HG02970 (cell line): Measurements from ENCODE around the gene HADHA.

ENCODE experiments used
- ATAC-seq: cut with Tn5 transposase; IDR thresholded peaks from one replicate; pipeline ENCODE4 v1.9.1; 2021; ENCODE audit warnings: mild to moderate bottlenecking, moderate library complexity, moderate number of reproducible peaks; ENCODE audit not compliant: unreplicated experiment, low FRiP score

Gene HADHA

DNA sequence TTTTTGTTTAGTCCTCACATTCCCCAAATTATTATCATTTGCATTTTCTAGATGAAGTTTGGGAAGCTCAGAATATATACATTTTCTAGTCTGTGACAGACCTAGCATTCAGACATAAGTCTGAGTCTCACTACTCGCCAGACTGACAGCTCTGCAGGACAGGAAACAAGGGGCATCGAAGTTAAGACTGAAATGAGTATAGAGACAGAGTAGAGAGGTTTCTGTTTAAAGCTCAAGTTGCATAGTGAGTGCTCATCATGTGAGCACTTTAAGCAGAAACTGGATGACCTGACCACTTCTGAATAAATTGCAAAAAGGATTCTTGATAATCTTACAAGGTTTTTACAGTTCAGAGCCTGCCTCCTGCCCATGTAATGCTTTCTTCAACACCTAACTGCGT, 1.4 kb upstream of the HADHA start:
- ATAC-seq: no peak

DNA sequence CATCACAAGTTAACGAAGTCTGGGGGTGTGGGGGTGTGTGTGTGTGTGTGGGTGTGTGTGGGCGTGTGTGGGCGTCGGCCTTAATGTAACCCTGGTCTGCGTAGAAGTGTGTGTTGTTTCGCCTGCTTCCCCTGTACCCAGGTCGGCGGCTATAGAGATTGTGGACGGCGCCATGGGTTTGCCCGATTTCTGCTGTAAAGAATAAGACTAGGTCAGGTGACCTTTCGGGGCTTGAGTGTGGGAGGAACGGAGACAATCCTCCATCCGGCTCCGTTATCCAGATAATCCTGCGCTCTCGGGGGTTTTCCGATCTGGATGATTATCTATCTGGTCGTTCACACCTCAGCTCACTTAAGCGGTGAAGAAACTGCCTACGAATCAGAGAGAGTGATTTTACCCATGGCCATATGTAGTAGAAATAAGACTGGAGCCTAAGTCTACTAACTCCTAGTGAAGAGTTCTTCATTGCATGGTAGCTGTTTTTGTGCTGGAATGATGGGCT, 850 bp upstream of the HADHA start:
- ATAC-seq: peak; percentile 5

DNA sequence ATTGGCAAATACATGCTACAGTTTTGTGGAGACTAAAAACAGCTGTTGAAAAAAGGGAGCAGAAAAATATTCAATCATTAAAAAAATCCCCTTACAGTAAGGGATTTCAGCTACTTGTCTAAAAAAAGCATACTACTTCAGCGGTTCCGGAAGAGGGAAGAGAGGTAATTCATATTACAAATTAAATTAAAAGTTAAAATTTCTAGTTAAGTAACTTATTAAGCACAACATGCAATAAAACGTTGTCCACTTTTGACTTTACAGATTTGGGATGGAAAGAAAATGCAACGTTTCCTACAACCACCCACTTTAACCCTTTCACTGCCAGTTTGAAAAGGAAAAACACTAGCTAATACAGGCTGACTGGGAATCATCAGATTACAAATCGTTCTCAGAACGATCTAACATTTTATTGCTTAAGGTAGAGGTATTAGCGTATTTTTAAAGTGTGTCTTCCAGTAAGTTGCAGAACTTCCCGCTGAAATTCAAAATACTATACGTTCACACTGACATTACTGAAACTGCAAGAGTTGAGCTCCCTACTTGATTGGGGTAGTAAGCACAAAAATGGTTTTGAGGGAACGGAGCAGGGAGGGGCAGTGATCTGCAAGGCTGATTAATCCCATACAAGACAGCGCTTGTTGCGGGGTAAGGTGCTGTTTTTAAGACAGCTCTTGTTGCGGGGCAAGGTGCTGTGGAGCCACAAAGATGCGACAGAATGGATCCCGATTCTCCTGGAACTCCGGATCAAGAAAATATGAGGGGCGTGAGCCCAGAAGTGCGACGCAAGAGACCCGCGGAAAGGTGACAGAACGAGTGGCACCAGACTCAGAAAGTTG, 743 bp downstream of the HADHA start:
- no peak for ATAC-seq

DNA sequence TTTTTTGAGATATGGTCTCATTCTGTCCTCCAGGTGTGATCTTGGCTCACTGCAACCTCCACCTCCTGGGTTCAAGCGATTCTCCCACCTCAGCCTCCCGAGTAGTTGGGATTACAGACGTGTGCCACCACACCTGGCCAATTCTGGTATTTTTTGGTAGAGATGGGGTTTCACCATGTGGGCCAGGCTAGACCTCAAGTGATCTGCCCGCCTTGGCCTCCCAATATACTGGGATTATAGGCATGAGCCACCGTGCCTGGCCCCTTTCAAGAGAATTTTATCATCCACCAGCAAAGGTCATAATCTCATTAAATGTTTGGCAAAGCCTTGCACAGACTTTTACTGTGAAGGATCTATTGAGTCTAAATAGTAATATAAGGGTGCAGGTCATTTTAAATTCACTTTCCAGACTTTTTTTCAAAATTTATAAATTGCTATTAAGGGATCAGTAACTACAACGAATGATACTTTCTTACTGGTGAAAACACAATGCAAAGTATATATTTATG, 2.5 kb downstream of the HADHA start:
- ATAC-seq: no peak

DNA sequence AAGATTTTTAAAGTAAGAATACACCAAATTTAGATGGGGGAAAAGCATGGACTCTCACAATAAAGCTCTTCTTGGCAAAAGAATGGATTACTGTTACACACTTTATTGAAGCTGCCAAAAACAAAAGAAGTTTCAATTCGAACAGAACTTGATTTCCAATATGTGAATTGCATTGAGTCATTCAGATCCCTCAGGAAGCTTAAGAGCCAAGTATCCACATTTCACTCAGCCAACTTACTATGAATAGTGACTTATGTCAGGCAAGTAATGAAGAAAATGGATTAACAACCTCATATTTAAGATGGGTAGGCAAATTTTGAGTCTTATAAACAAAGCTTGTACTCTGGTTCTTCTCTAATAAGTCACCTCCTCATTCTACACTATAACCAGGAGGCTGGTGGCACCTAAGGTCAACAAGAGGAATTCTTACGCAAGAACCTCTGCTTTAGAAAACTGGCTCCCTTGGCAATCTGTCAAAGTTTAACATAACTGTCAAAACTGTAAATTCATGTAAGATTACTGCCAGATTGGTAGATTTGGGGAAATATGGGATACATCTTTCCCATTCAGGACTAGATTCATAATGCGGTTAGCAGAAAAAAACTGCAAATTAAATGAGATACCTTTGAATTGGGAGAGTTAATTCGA, 6.0 kb downstream of the HADHA start:
- no peak for ATAC-seq

DNA sequence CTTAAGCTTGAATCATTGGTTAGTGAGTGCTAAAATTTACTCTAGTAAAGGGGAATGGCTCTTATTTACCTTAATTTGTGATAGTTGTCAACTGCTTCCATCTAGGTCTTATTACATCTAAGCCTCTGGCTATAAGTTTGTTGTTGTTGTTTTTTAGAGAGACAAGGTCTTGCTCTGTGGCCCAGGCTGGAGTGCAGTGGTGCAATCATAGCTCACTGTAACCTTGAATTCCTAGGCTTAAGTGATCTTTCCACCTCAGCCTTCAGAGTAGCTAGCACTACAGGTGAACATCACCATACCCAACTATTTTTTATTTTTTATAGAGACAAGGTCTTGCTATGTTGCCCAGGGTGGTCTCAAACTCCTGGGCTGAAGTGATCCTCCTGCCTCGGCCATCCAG, 6.6 kb downstream of the HADHA start:
- ATAC-seq: no peak

DNA sequence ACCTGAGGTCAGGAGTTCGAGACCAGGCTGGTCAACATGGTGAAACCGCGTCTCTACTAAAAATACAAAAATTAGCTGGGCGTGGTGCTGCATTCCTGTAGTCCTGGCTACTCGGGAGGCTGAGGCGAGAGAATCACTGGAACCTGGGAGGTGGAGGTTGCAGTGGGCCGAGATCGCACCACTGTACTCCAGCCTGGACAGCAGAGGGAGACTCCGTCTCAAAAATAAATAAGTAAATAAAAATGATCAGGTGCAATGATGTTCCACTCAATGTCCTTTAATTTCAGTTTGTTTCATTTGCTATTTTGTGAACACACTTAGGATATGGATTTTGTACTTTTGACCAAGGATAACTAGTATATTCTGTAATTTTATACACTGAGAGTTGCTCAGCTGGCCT, 9.3 kb downstream of the HADHA start:
- ATAC-seq: no peak

DNA sequence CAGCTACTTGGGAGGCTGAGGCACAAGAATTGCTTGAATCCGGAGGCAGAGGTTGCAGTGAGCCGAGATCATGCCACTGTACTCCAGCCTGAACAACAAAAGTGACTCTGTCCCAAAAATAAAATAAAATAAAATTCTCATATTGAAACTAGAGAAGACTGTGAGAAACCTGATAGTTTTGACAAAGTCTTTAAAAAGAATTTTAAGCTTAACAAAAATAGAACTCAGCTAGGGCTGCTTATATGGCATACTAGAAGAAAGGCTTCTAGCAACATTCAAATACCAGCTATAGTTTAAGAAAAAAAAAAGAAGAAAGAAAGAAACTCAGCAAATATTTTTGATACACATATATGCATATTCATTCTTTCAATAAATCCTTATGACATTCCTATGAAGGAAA, 13.6 kb downstream of the HADHA start:
- no peak for ATAC-seq

DNA sequence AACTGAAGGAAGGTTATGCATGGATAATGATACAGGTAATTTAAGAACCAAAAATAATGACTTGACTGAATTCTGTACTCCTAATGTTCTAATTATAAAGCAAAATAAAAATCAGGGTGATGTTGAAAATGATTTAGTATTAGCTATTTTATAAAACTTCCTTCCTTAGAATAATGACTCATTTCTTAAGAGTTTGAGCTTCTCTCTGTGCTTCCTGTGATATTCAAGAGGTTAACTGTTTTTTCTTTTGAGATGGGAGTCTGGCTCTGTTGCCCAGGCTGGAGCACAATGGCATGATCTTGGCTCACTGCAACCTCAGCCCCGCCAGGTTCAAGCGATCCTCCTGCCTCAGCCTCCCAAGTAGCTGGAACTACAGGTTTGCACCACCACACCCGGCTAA, 14.8 kb downstream of the HADHA start:
- no peak for ATAC-seq

DNA sequence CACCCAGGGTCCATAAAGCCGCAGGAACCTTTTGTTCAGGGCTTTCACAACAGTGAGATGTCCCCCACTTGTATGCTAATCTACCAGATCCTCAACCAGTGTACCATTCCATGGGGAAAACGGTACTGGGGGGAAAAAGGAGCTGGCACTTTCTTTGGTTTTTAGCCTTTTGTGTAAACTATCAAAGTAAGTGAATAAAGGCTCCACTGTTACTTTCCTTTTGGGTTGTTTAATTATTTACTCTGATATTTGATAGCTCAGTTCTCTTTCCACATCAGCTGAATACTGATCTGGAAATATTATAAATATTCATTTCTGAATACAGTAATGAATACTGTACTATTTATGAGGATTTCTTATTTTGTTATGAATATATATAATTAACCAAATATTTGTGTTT, 20.3 kb downstream of the HADHA start:
- no peak for ATAC-seq

DNA sequence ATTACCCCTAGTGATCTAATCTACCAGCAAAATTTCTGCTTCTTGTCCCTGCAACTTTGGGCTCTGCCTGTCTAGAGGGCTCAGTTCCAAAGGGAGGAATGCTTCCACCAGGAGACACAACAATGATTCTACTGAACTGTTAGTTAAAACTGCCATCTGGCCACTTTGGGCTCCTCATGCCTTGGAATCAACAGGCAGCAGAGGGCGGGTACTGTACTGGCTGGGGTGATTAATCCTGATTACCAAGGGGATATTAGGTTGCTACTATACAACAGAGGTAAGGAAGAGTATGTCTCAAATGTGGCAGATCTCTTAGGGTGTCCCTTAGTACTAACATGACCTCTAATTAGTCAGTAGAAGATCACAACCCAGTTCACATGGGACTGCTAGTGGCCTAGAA, 21.4 kb downstream of the HADHA start:
- ATAC-seq: no peak

DNA sequence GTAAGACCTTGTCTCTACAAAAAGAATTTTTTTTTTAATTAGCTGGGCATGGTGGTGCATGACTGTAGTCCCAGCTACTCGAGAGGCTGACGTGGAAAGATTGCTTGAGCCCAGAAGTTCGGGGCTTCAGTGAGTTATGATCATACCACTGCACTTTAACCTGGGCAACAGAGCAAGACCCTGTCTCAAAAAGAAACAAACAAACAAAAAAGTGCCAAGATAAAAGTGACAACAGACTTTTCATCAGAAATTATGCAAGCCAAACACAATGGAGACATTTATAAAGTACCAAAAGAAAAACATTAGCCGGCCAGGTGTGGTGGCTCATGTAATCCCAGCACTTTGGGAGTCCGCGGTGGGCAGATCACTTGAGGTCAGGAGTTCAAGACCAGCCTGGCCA, 26.7 kb downstream of the HADHA start:
- ATAC-seq: no peak

DNA sequence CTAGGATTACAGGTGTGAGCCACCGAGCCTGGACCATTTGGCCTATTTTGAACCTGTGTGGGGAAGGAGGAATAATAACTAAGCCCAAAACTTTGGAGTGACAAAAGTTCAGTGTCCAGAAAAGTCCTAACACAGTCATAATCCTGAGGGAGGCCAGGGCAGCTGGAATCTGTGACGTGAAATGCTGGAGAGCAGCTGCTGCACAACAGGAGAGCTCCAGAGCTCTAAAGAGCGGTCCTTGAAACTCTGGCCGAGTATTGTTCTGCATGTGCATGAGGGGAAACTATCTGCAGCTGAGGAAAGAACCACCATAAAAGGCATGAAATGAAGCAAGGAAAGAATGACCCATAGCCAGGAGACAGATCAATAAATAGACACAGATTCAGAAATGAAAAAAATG, 27.8 kb downstream of the HADHA start:
- ATAC-seq: no peak

DNA sequence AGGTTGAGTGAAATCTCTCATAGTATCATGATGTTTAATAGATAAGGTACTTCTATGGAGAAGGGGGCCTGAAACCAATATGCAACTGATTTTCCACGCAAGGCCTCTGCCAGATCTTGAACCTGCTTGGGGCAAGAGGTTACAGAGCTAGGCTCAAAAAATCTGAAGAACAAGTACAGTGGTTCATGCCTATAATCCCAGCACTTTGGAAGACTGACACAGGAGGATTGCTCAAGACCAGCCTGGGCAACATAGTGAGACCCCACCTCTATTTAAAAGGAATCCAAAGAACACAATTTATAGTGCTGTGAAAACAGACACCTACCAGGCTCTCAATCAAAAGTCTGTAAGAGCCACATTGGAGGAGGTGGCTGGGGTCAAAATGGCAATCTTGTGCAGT, 28.6 kb downstream of the HADHA start:
- ATAC-seq: no peak

DNA sequence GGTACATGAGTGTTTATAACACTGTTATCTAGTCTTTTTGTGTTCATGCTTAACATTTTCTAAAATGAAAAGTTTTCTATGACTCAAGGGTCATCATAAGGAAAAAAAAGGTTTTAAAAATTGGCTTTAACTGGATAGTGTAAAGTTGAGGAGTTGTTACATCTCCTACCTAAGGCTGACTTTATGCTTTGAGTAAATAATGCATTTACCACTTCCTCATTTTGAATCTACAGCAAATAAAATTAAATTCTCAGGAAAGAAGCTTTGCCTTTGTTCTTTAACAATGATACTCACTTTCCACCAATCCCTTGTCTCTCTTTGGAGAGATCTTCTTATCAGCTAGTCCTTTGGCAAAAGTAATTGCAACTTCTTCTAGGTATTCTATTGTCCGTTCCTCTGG, 29.7 kb downstream of the HADHA start:
- ATAC-seq: no peak

DNA sequence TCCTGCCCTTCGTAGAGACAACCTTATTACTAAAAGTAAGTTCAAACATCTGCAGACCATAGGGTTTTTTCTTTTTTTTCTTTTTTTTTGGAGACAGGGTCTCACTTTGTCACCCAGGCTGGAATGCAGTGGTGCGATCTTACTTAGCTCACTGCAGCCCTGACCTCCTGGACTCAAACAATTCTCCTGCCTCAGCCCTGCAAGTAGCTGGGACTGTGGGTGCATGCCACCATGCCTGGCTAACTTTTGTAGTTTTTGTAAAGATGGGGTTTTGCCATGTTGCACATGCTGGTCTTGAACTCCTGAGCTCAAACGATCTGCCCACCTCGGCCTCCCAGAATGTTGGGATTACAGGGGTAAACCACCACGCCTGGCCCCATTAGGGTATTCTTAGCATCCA, 32.4 kb downstream of the HADHA start:
- no peak for ATAC-seq

DNA sequence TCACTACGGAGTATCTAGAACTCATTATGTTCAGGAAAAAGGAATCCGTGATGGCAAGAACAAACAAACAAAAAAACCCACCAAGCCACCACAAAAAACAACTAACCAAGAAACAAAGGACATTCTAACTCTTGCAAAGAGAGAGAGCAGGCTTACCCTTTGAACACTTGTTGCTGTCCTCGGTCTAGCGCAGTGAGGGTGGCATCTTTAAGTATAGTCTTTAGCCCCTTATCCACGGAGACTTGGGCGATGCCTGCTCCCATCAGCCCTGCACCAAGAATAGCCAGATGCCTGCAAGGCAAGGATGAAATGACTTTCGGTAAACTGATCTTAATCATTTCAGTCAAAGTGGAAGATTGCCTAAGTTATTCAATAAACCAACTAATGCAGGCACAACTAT, 40.5 kb downstream of the HADHA start:
- ATAC-seq: no peak

DNA sequence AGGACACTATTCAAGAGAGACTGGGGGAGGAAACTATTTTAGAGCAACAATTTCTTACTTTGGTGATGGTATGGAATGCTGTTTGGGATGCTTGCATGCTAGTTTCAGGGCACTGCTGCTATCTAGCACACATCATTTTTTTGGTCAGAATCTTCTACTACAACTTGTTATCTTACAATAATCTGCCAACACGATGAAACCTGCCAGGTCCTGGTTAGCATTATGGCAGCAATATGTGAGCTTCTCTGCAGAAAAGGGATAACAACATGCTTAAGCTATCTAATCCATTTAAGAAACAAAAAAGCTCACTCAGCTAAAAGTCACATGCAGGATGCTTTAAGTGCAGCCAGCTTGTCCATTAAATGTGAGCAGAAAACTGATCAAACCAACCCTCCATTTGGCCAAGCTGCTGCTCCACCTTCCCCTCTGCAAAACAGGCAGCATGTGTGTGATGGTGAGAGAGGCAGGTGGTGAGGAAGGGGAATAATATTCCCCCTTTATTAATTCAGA, 41.4 kb downstream of the HADHA start:
- no peak for ATAC-seq

DNA sequence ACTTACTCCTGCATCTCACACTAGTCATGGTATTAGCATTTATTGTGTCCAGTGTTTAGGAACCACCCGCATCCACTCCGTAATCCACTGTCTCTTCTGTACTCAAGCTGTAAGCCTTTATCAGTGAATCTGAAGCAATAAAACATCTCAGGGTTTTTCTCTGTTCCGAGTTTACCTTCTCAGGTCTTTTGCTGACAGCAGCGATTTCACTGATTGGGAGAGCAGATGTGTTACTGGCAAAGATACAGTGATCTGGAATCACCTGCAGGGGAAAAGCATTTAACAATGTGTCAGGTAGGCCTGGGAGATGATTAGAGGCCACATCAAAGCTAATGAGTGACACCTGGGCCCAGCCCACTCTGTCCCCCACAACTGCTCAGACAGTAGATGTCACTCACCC, 46.9 kb downstream of the HADHA start:
- no peak for ATAC-seq

DNA sequence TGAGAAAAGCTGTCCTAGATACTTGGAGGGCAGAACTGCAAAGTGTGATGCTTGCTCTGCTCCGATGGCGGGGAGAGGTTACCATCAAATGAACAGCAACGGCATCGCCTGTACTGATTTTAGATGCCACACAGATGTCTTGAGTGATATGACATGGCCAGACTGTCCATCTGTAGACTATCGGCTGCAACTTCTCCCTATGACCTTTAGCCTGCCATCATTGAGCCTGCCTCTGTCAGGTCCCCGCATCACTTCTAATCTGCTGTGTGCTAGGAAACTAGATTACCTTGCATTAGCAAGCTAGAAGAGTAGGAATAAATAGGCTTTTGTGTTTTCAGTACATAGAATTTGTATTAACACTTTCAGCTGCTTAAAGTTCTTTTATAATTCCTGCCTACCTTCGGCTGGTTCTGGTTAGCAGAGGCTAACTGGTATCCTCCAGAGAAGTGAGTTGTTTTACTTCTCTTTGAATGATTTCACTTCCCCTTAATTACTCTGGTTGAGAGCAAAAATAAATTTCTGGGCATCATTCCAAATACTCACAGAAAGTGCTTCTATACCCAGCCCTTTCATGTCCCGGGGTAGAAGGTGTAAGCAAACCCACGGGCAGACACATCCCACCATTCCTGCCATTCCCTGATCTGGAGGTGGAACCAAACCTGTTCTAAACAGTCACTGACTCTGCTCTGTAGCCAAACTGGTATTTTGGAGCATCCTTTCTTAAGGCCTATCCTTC, 47.6 kb downstream of the HADHA start:
- no peak for ATAC-seq
